H7 (cell line): ENCODE measurements around the gene WBP1L. TPM values are rescaled to one million over a fixed set of nuclear protein-coding genes. Genes with fewer than 3 reads are reported as not detected.

Experiments used
- DNase-seq: peaks from one replicate; pipeline ENCODE4 v3.0.0; 2012
- H3K27me3 ChIP-seq: 2 replicates; pipeline ENCODE4 v1.6.0; 2011; ENCODE audit warnings: mild to moderate bottlenecking, low read length; ENCODE audit not compliant: control insufficient read depth, insufficient read depth
- H3K36me3 ChIP-seq: replicated peaks from 2 replicates; pipeline ENCODE4 v1.5.1; 2011; ENCODE audit warnings: low read length; ENCODE audit not compliant: control insufficient read depth, insufficient read depth
- H3K4me3 ChIP-seq: 2 replicates; pipeline ENCODE4 v1.5.1; 2011; ENCODE audit warnings: low read depth, mild to moderate bottlenecking, control low read depth, low read length, moderate library complexity; ENCODE audit not compliant: insufficient read depth
- total RNA-seq: library from RNA; depleted of rRNA; stranded (reverse); fragments of >200 nt; shearing (Covaris generic); gene quantifications from 2 replicates; pipeline ENCODE4 v1.2.3, GENCODE V29; 2014

WBP1L gene
- total RNA-seq, 1 experiment from 2014 or later, result 13.9 TPM

DNA sequence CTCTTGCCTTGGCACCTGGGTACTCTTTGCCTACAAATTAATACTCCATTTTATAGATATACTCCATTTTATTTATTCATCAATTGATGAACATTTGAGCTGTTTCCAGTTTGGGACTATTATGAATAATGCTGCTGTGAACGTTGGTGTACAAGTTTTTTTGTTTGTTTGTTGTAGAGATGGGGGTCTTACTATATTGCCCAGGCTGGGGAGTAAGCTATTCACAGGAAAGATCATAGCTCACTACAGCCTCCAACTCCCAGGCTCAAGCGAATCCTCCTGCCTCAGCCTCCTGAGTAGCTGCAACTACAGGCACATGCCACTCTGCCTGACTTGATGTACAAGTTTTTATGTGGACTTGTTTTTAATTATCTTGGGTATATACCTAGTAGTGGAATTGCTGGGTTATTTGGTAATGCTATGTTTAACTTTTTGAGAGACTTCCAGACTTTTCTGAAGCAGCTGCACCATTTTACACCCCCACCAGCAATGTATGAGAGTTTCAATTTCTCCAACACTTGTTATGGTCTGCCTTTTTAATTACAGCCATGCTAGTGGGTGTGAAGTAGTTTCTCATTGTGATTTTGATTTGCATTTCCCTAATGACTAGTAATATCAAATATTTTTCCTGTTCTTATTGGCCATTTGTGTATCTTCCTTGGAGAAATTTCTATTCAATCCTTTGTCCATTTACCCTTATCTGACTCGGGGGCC, 15.9 kb downstream of the WBP1L start:
- Histone ChIP-seq H3K36me3 (no peaks in the 10 kb centered on the region), H3K4me3 (no peak overlapping the region), H3K27me3 (no peaks in the 10 kb centered on the region)
- no peak for DNase-seq

DNA sequence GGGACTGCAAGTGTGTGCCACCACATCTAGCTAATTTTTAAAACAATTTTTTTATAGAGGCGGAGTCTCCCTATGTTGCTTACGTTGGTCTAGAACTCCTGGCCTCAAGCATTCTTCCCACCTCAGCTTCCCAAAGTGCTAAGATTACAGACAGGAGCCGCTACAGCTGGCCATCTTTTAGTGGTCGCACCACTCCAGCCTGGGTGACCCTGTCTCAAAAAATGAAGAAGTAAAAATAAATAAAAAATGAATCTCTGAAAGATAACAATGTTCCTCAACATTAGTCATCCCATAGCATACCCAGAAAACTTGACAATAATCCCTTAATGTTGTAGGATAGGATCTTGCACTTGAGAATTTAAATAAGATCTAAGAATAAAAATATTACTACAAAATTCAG, 18.2 kb downstream of the WBP1L start:
- Histone ChIP-seq H3K4me3 (no peak overlapping the region), H3K36me3 (no peaks in the 10 kb centered on the region), H3K27me3 (no peaks in the 10 kb centered on the region)
- no peak for DNase-seq

- DNase-seq, result no peak
- Histone ChIP-seq H3K36me3 (no peaks in the 10 kb centered on the region), H3K27me3 (no peaks in the 10 kb centered on the region), H3K4me3 (no peak overlapping the region)
These were observed 18.8 kb downstream of the WBP1L start for GRCh38 chr10:102762401-102763015.

- H3K4me3 ChIP-seq, result no peak overlapping the region
- H3K36me3 ChIP-seq, result no peaks in the 10 kb centered on the region
- no peak for DNase-seq
- no peaks in the 10 kb centered on the region for H3K27me3 ChIP-seq
These were observed 19.4 kb downstream of the WBP1L start for GRCh38 chr10:102763037-102763607.

- Histone ChIP-seq H3K4me3 (no peak overlapping the region), H3K36me3 (no peaks in the 10 kb centered on the region), H3K27me3 (no peaks in the 10 kb centered on the region)
- no peak for DNase-seq
These were observed 20.9 kb downstream of the WBP1L start for GRCh38 chr10:102764470-102765161.

- H3K27me3 ChIP-seq, result no peaks in the 10 kb centered on the region
- no peak overlapping the region for H3K4me3 ChIP-seq
- no peak for DNase-seq
- H3K36me3 ChIP-seq, result no peaks in the 10 kb centered on the region
These were observed 21.6 kb downstream of the WBP1L start for GRCh38 chr10:102765336-102765735.

DNA sequence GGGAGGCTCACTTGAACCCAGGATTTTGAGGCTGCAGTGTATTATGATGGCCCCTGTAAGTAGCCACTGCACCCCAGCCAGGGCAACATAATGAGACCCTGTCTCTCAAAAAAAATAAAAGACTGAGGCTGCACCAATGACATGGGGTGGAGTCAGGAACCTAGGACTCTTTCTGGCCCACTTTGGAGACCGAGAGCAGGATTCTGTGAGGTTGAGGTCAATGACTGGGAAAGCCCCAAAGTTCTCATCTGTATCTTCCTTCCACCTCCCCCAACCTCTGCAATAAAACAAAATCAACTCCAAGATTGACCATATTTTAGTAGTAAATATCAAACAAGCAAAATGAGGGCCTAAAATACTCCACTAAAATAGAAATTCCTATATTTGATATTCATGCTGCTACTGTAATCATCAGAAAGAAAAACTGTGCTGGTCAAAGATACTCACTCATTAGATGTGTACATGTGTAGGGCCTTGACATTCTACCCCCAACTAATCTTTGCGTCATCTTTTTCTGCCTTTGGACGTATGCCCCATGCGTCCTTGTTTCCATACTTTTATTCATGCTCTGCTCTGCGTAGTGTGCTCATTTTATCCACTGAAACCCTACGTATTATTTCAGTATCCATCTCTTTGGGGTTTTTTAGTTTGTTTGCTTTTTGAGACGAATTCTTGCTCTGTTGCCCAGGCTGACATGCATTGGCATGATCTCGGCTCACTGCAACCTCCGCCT, 23.8 kb downstream of the WBP1L start:
- no peaks in the 10 kb centered on the region for H3K27me3 ChIP-seq
- DNase-seq, result no peak
- no peak overlapping the region for H3K4me3 ChIP-seq
- H3K36me3 ChIP-seq, result no peaks in the 10 kb centered on the region

DNA sequence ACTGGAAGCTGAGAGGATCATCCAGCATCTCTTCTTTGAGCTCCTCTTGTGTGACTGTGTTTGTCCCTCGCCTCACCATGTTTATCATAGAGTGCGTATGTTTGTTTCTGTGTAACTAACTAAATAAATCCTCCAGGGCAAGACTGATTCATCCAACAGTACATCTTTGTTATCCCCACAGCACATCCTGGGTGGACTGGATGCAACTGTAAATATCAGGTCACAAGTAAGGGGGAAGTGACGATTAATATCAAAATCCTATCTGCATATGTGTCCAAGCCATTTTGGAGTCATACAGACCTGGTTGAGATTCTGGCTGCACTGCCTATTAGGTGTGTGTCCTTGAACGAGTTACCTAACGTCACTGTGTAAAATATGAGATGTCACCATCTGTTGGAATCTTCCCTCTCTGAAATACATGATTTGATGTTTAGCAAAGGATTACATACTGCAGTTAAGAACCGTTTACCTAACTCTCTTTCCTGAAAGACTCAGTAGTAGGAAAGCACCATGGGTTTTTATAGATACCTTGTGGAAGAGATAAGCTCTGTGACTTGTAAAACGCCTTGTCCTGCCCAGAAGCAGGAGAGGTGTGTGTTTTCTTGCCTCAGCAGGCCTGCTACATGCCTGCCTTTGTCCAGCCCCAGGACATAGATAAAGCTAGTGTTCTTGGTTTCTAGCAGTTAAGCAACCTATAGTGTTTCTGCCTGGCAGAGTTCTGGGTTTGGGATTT, 25.8 kb downstream of the WBP1L start:
- Histone ChIP-seq H3K27me3 (no peaks in the 10 kb centered on the region), H3K36me3 (no peaks in the 10 kb centered on the region), H3K4me3 (no peak overlapping the region)
- DNase-seq, result no peak

- no peak for DNase-seq
- no peaks in the 10 kb centered on the region for H3K27me3 ChIP-seq
- no peaks in the 10 kb centered on the region for H3K36me3 ChIP-seq
- no peak overlapping the region for H3K4me3 ChIP-seq
These were observed 26.3 kb downstream of the WBP1L start for GRCh38 chr10:102770108-102770482.

- no peaks in the 10 kb centered on the region for H3K27me3 ChIP-seq
- H3K4me3 ChIP-seq, result no peak overlapping the region
- no peaks in the 10 kb centered on the region for H3K36me3 ChIP-seq
- DNase-seq, result no peak
These were observed 27.0 kb downstream of the WBP1L start for GRCh38 chr10:102770792-102771191.

- Histone ChIP-seq H3K4me3 (no peak overlapping the region), H3K27me3 (no peaks in the 10 kb centered on the region), H3K36me3 (no peaks in the 10 kb centered on the region)
- no peak for DNase-seq
These were observed 29.6 kb downstream of the WBP1L start for GRCh38 chr10:102773320-102773719.

- no peaks in the 10 kb centered on the region for H3K27me3 ChIP-seq
- H3K36me3 ChIP-seq, result no peaks in the 10 kb centered on the region
- H3K4me3 ChIP-seq, result no peak overlapping the region
- DNase-seq, result no peak
These were observed 30.2 kb downstream of the WBP1L start for GRCh38 chr10:102773986-102774385.

GRCh38 chr10:102775201-102775934, 31.6 kb downstream of the WBP1L start:
- DNase-seq, result no peak
- Histone ChIP-seq H3K4me3 (no peak overlapping the region), H3K36me3 (no peaks in the 10 kb centered on the region), H3K27me3 (no peaks in the 10 kb centered on the region)
